GM10248 (cell line): ENCODE data around the gene CLDND2.

Experiments used
- CTCF ChIA-PET: fragments of 300-600 bp; sonication (Branson Sonifier 250); formaldehyde crosslinking; extraction: SDS; loops from one replicate; lab custom pipeline; 2021; ENCODE audit warnings: antibody characterized with exemption; lab: Yijun Ruan, JAX
- POLR2A ChIA-PET: fragments of 350-650 bp; sonication (Branson Sonifier 250); formaldehyde crosslinking; extraction: SDS; loops from one replicate; lab custom pipeline; 2020; ENCODE audit warnings: antibody characterized with exemption; lab: Yijun Ruan, JAX
- DNase-seq: peaks from one replicate; pipeline ENCODE4 v3.0.0; 2012; ENCODE audit errors: extremely low spot score
- TF ChIP-seq, protein P1 (sequence below): IDR thresholded peaks from 2 replicates; pipeline ENCODE4 v1.5.1; 2012; ENCODE audit warnings: mild to moderate bottlenecking, low read depth; ENCODE audit errors: extremely low read depth, missing control alignments, control extremely low read depth

The CLDND2 gene

DNA sequence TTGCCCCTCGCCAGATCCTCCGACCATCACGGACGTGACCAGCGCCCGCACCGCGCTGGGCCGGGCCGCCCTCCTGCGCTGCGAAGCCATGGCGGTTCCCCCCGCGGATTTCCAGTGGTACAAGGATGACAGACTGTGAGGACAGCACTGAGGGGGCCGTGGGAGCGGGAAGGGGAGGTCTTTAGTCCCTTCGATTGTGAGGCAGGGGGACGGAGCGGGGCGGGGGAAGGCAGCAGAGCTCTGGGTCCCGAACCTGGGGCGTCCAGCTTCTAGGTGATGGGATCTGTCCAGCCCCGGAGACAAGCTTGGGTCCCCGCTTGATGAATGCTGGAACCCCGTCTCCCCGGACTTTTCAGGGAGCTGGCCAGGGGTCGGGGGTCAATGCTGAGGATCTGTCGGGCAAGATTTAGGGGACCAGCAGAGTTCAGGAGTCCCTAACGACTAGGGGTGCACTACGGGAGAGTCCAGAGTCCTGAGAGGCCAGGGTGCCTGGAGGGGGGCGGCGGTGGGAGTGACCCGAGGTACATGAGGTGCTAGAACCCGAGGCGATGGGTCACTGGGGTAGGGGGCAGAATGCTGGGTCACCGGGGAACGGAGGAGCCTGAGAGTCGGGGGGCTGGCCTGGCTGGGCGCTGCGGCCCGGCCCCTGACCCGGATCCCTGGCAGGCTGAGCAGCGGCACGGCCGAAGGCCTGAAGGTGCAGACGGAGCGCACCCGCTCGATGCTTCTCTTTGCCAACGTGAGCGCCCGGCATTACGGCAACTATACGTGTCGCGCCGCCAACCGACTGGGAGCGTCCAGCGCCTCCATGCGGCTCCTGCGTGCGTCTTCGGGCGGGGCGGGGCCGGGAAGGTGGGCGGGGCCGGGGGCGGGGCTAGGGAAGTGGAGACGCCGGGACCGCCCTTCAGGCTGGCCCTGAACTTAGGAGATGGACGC lies 41.5 kb downstream of the CLDND2 start:
- peak; percentile 84 for DNase-seq
- POLR2A ChIA-PET, result no interaction called here
- TF ChIP-seq, protein P1, sequence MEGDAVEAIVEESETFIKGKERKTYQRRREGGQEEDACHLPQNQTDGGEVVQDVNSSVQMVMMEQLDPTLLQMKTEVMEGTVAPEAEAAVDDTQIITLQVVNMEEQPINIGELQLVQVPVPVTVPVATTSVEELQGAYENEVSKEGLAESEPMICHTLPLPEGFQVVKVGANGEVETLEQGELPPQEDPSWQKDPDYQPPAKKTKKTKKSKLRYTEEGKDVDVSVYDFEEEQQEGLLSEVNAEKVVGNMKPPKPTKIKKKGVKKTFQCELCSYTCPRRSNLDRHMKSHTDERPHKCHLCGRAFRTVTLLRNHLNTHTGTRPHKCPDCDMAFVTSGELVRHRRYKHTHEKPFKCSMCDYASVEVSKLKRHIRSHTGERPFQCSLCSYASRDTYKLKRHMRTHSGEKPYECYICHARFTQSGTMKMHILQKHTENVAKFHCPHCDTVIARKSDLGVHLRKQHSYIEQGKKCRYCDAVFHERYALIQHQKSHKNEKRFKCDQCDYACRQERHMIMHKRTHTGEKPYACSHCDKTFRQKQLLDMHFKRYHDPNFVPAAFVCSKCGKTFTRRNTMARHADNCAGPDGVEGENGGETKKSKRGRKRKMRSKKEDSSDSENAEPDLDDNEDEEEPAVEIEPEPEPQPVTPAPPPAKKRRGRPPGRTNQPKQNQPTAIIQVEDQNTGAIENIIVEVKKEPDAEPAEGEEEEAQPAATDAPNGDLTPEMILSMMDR, result peak; percentile 31
- CTCF ChIA-PET, result interaction anchor here (1.2 kb wide), 1 partner anchor 10 kb away, joined by 3 read pairs; no protein-coding TSS in a partner anchor

DNA sequence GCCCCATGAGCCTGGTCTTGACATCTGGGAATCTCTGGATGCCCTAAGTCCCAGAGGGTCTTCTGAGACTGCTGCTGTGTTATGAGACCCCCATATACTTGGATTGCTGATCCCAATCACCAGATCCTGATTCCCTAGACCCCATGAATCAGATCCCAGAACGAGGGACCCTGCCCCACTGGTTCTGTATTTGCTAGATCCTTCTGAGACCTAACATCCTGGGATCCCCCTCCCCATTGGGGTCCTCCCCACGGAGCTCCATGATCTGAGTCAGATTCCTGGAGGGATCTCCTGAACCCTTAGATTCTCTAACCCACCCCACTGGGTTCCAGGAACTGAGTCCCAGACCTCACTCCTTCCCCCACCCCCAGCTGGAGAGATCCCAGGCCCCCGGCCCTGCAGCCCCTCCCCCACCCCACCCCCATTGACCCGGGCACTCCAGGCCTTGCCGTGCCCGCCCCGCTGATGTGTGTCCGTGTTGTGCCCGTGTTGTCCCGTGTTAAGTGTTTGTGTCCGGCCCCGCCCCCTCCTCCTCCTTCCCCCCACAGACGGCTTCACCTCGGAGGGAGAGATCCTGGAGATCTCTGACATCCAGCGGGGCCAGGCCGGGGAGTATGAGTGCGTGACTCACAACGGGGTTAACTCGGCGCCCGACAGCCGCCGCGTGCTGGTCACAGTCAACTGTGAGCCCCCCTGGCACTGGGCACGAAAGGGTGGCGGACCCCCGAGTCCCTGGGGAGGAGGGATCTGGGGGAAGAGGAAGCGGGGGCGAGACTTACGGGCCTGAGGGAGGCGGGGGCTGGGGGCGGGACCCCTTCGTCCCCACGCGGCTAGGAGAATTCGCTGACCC lies 42.4 kb downstream of the CLDND2 start:
- CTCF ChIA-PET, result no interaction called here
- POLR2A ChIA-PET, result no interaction called here

DNA sequence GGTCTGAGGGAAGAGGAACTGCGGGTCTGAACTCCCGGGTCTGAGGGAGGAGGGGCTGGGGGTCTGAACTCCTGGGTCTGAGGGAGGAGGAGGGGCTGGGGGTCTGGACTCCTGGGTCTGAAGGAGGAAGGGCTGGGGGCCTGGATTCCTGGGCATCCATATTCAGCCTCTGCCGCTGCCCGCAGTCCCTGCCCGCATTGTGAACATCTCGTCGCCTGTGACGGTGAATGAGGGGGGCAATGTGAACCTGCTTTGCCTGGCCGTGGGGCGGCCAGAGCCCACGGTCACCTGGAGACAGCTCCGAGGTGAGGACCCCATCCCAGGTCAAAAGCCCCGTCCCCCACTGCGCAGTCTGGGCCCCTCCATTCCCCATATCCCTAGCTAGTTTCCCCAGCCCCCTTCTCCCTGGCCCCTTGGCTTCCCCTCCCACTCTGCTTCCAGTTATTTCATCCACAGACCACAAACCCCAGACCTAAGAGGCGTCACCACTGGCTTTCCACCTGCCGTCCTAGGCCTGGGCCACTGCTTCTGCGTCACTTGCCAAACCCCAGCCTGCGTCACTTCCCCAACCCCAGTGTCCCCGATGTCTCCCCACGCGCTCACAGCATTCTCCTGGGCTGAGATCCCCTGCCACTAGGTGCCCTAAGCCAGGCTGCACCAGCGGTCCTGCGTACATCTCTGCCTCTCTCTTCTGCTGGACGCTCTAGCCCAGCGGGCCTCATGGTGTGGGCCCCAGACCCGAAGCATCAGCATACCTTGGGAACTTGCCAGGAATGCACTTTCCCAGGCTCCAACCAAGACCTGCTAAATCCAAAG lies 43.4 kb downstream of the CLDND2 start:
- CTCF ChIA-PET, result no interaction called here
- DNase-seq, result no peak
- POLR2A ChIA-PET, result no interaction called here
- TF ChIP-seq, protein P1, result no peak

More for the DNA sequence above, 42.4 kb downstream of the CLDND2 start:
- TF ChIP-seq, protein P1, result no peak
- DNase-seq, result no peak

DNA sequence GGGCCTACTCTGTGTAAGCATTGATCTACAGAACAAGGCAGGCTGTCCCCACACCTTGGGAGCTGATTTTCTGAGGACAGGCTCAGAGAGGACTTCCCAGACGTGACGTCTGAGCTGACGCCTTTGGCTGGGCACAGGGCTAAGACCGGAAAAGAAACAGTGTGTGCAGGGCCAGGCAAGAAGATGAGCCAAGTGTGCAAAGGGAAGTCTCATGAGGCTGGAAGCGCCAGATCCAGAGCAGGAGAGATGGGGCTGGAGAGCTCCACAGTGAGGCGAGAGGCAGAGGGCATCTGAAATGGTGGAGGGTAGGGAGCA lies 44.7 kb downstream of the CLDND2 start:
- POLR2A ChIA-PET, result no interaction called here
- CTCF ChIA-PET, result no interaction called here
- DNase-seq, result no peak
- TF ChIP-seq, protein P1, result no peak

DNA sequence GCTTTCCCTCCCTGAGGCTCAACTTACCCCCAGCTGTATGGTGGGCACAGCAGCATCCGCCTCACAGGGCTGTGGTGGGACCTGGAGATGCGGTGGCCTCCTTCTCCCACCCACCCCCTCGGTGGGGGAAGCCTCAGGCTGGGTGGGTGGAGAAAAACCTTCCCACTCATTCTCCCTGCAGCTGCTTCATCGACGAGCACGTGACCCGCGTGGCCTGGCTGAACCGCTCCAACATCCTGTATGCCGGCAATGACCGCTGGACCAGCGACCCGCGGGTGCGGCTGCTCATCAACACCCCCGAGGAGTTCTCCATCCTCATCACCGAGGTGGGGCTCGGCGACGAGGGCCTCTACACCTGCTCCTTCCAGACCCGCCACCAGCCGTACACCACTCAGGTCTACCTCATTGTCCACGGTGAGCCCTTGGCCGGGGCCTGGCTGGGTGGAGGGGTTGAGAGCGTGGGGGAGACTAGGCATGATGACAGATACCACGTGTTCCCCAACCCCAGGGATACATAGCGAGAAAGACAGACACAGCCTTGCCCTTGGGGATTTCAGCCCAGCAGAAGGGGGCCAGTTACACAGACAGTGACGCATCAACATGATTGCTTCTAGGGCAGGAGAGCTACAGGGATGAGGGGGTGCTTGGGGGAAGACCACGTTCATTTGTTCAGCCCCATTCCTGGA lies 45.2 kb downstream of the CLDND2 start:
- ChIA-PET POLR2A (no interaction called here), CTCF (no interaction called here)
- TF ChIP-seq, protein P1, result no peak
- DNase-seq, result no peak

DNA sequence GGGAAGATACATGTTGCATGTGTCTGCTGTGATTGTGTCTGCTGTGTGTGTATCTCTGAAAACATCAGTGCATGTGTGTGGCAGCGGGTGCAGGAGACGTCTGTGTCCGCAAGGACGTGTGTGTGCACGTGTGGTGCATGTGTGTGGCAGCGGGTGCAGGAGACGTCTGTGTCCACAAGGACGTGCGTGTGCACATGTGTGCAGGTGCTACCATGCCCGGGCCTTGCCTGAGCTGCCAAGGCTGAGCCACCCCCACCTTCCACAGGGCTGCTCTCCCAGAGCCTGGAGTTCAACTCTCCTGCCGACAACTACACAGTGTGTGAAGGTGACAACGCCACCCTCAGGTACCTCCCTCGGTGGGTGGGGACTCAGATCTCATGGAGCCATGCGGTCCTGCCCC lies 47.0 kb downstream of the CLDND2 start:
- ChIA-PET POLR2A (no interaction called here), CTCF (no interaction called here)
- no peak for DNase-seq
- TF ChIP-seq, protein P1, result no peak
